Colonic mucosa (tissue), 4 donors: Measurements from ENCODE around the gene CHL1. TPM values are rescaled to one million over a fixed set of nuclear protein-coding genes. Genes with fewer than 3 reads are reported as not detected.

Source experiments
- DNase-seq: peaks from one replicate; pipeline ENCODE4 v3.0.0-alpha.2; 2020
- H3K27ac ChIP-seq: fragments of 200-600 bp; one replicate; pipeline ENCODE4 v1.8.0; 2021
- H3K27me3 ChIP-seq: fragments of 200-600 bp; one replicate; pipeline ENCODE4 v1.8.0; 2021
- H3K36me3 ChIP-seq: fragments of 200-600 bp; one replicate; pipeline ENCODE4 v1.8.0; 2021
- H3K4me1 ChIP-seq: fragments of 200-600 bp; one replicate; pipeline ENCODE4 v1.8.0; 2021; ENCODE audit warnings: mild to moderate bottlenecking
- H3K4me3 ChIP-seq: fragments of 200-600 bp; one replicate; pipeline ENCODE4 v1.8.0; 2021
- H3K9ac ChIP-seq, 2 donors: one replicate each; pipeline ENCODE4 v1.7.0; 2013; ENCODE audit warnings: control low read depth in 2 of 2, low read depth in 2 of 2, low read length in 2 of 2
- H3K9me3 ChIP-seq: fragments of 200-600 bp; one replicate; pipeline ENCODE4 v1.8.0; 2021
- intact Hi-C: fragments of 100-400 bp; cut with DNase I; formaldehyde crosslinking; loops from one replicate; pipeline ENCODE4 v1.14.1; 2022
- total RNA-seq, 2 donors: library from RNA; stranded (reverse); fragmentation: NEBNext Ultra II Directional in 1 of 2; extraction: Animal tissue kit (Norgen Biotek cat#: 25700) in 1 of 2; gene quantifications; one replicate each; pipeline ENCODE4 v1.2.1, GENCODE V29; 2021
- TF ChIP-seq, protein P1 (sequence below): fragments of 200-600 bp; IDR thresholded peaks from one replicate; pipeline ENCODE4 v1.8.0; 2022; ENCODE audit warnings: antibody characterized with exemption, mild to moderate bottlenecking
- donor health status: healthy.
- donor health status: DM: no; HTN: no; CAD: no.
- donor health status: DM: no; HTN: no; CAD: no.

Gene CHL1
- total RNA-seq, 2 donors from 2014 or later = 2.9 to 7.5 TPM

DNA sequence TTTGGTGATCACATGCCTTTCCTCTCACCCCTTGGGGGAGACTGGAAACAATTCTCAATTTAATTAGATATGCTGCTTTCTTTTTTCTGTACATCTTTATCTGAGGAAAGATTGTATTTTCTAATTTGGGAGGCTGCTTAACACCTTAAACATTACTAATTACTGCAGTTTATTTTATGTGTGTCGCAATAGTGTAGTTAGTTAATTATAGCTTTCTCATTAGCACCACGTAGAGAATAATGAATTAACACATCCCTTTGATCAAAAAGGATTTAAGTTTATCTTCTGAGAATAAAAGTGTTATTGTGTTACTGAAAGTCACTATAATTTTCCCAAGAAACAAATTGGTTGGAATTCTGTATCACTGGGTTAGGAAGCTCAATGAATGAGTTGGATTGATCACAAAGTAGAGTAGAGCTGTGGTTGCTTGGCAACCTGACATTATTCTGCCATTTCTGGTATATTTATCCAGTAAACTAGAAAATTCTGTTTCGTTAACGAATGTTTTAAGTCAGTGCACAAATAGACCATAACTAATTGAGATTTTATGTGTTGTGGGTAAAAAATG lies 4.3 kb downstream of the CHL1 start:
- TF ChIP-seq, protein P1, sequence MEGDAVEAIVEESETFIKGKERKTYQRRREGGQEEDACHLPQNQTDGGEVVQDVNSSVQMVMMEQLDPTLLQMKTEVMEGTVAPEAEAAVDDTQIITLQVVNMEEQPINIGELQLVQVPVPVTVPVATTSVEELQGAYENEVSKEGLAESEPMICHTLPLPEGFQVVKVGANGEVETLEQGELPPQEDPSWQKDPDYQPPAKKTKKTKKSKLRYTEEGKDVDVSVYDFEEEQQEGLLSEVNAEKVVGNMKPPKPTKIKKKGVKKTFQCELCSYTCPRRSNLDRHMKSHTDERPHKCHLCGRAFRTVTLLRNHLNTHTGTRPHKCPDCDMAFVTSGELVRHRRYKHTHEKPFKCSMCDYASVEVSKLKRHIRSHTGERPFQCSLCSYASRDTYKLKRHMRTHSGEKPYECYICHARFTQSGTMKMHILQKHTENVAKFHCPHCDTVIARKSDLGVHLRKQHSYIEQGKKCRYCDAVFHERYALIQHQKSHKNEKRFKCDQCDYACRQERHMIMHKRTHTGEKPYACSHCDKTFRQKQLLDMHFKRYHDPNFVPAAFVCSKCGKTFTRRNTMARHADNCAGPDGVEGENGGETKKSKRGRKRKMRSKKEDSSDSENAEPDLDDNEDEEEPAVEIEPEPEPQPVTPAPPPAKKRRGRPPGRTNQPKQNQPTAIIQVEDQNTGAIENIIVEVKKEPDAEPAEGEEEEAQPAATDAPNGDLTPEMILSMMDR = no peak
- no peak overlapping the region for H3K4me3 ChIP-seq
- peaks cover 4% of the 10 kb centered on the region for H3K27me3 ChIP-seq
- no peaks in the 10 kb centered on the region for H3K4me1 ChIP-seq
- no peaks in the 10 kb centered on the region for H3K36me3 ChIP-seq
- no peak overlapping the region for H3K27ac ChIP-seq
- no peaks in the 10 kb centered on the region for H3K9me3 ChIP-seq
- no peak overlapping the region for H3K9ac ChIP-seq
- intact Hi-C loops = no loop called here
- DNase-seq = no peak

DNA sequence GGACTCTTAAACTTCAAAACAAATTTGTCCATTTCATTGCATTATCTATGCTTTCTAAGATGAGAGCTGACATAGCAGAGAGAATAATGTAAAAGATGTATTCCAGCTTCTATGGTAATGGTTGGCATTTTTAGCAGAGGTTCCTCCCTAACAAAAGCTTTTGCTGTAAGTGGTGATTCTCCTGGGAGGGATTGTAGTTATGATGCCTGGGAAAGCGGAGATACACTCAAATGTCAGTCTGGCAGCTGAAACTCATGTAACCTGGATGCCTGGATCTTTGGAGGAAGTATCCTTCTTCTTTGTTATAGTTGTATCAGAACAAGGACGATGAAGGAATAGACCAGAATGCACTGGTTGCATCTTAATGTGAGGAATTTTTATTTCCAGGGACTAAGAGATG lies 7.5 kb downstream of the CHL1 start:
- intact Hi-C loops = no loop called here
- H3K27ac ChIP-seq = no peak overlapping the region
- no peaks in the 10 kb centered on the region for H3K27me3 ChIP-seq
- H3K9ac ChIP-seq = no peak overlapping the region
- H3K9me3 ChIP-seq = no peaks in the 10 kb centered on the region
- DNase-seq = no peak
- no peak overlapping the region for H3K4me3 ChIP-seq
- no peaks in the 10 kb centered on the region for H3K4me1 ChIP-seq
- H3K36me3 ChIP-seq = no peaks in the 10 kb centered on the region
- TF ChIP-seq, protein P1 = no peak

DNA sequence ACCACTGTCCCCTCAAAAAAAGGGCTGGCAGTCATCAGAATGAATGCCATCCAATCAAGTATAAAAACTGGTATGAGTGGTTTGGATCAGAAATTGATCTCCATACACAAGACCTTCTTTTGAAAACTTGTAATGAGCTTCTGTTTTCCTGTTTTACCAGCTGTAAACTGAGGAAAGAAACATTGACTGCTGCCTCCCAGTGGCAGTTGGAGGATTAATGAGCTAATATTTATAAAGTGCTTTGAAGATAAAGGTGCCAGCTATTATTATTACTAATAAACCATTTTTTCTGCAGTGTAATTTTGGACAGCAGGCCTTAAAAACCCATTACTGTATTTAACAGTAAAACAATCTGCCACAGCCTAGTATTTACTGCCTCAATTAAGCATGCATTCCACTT lies 11.4 kb downstream of the CHL1 start:
- DNase-seq = no peak
- no peaks in the 10 kb centered on the region for H3K4me1 ChIP-seq
- H3K9me3 ChIP-seq = no peaks in the 10 kb centered on the region
- TF ChIP-seq, protein P1 = no peak
- H3K27me3 ChIP-seq = no peaks in the 10 kb centered on the region
- no peak overlapping the region for H3K27ac ChIP-seq
- H3K9ac ChIP-seq = no peak overlapping the region
- intact Hi-C loops = no loop called here
- H3K4me3 ChIP-seq = no peak overlapping the region
- no peaks in the 10 kb centered on the region for H3K36me3 ChIP-seq

DNA sequence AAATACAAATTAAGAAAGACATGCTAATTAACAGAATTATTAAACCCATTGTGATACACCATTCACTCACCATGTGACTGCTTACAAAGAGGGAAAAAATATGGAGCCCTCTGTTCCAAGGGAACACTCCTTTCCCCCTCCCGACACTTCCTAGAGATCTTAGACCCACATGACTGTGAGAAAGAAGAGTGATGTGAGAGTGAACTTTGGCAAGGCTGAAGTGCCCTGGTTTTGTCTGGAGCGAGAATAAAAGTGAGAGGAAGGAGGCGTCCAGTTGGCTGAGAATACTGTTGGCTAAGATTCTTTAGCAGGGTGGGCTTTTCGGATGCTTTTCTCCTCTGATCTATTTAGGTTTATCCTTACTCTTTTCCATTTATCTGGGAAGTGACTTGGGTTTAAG lies 14.1 kb downstream of the CHL1 start:
- TF ChIP-seq, protein P1 = no peak
- H3K27me3 ChIP-seq = no peaks in the 10 kb centered on the region
- no peak for DNase-seq
- no peaks in the 10 kb centered on the region for H3K9me3 ChIP-seq
- no peaks in the 10 kb centered on the region for H3K36me3 ChIP-seq
- intact Hi-C loops = no loop called here
- H3K4me3 ChIP-seq = no peak overlapping the region
- H3K9ac ChIP-seq = no peak overlapping the region
- no peak overlapping the region for H3K27ac ChIP-seq
- no peaks in the 10 kb centered on the region for H3K4me1 ChIP-seq

DNA sequence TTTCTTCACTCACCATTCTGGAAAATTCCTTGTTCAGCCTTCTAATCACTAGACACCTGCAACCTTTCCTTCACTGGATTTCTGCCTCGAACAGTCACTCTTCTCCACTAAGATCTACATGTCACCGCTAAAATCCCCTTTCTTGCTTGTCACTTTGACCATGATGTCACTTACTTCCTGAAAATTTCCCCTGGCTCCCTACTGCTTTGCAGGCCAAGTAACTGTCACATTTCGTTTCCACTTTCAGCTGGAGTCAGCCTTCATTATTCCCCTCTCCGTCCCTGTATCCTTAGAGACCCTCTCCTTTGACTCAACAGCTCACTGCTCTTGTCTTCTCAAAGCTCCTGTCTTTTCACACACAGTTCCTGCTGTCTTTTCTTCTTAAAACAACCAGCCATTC lies 15.9 kb downstream of the CHL1 start:
- TF ChIP-seq, protein P1 = no peak
- Histone ChIP-seq H3K27me3 (no peaks in the 10 kb centered on the region), H3K27ac (no peak overlapping the region), H3K4me1 (no peaks in the 10 kb centered on the region), H3K9me3 (no peaks in the 10 kb centered on the region), H3K36me3 (no peaks in the 10 kb centered on the region), H3K4me3 (no peak overlapping the region), H3K9ac (no peak overlapping the region)
- intact Hi-C loops = no loop called here
- no peak for DNase-seq
